Breast epithelium (tissue), 4 donors: Measurements from ENCODE around the gene FAM117B. TPM values are rescaled to one million over a fixed set of nuclear protein-coding genes. Genes with fewer than 3 reads are reported as not detected.
"Not testable (repeated sequence)": the region's sequence is repeated elsewhere in the genome, so short reads cannot be mapped to it uniquely, and the experiment has no call there.

Experiments
- DNase-seq, 2 donors: peaks; one replicate each; pipeline ENCODE4 v3.0.0-alpha.2; 2019; ENCODE audit warnings: low spot score in 2 of 2
- H3K27ac ChIP-seq, 2 donors: fragments of 200-600 bp; sonication (generic) in 1 of 2; one replicate each; pipeline ENCODE4 v1.5.1; 2016 to 2019; ENCODE audit warnings: mild to moderate bottlenecking in 1 of 2
- H3K27me3 ChIP-seq, 2 donors: fragments of 200-600 bp; sonication (generic) in 1 of 2; one replicate each; pipeline versions ENCODE4 v1.5.1 to v1.6.0; 2017 to 2019; ENCODE audit warnings: control low read depth in 1 of 2, mild to moderate bottlenecking in 1 of 2
- H3K36me3 ChIP-seq: fragments of 200-600 bp; one replicate; pipeline ENCODE4 v1.5.1; 2019
- H3K4me1 ChIP-seq, 2 donors: fragments of 200-600 bp; sonication (generic); one replicate each; pipeline ENCODE4 v1.5.1; 2016 to 2019; ENCODE audit warnings: control low read depth in 1 of 2
- H3K4me3 ChIP-seq, 3 donors: fragments of 200-600 bp; sonication (generic); 1 replicate in 2 of 3; 2 replicates in 1 of 3; pipeline ENCODE4 v1.5.1; 2016 to 2019; ENCODE audit warnings: mild to moderate bottlenecking in 3 of 3, moderate library complexity in 2 of 3
- H3K9me3 ChIP-seq, 2 donors: fragments of 200-600 bp; sonication (generic) in 1 of 2; one replicate each; pipeline ENCODE4 v1.5.1; 2016 to 2019; ENCODE audit warnings: control low read depth in 1 of 2
- CTCF ChIP-seq, 3 donors: fragments of 450-650 bp; IDR thresholded peaks; one replicate each; pipeline ENCODE4 v1.5.1; 2016 to 2017; ENCODE audit warnings: antibody characterized with exemption in 3 of 3, mild to moderate bottlenecking in 3 of 3, moderate library complexity in 3 of 3
- POLR2A ChIP-seq: fragments of 450-650 bp; IDR thresholded peaks from one replicate; pipeline ENCODE4 v1.6.1; 2016; ENCODE audit warnings: antibody characterized with exemption, mild to moderate bottlenecking, moderate library complexity
- POLR2AphosphoS5 ChIP-seq, 3 donors: sonication (generic); formaldehyde crosslinking; IDR thresholded peaks; one replicate each; pipeline ENCODE4 v1.6.1; 2017; ENCODE audit warnings: antibody characterized with exemption in 3 of 3
- intact Hi-C: fragments of 100-400 bp; cut with DNase I; formaldehyde crosslinking; loops from one replicate; pipeline ENCODE4 v1.15.1; 2023; ENCODE audit warnings: low total_unique reads
- total RNA-seq, 3 donors: library from RNA; depleted of rRNA; stranded (reverse); fragments of >200 nt; gene quantifications; one replicate each; pipeline ENCODE4 v1.1.0, GENCODE V29; 2016

The FAM117B gene
- total RNA-seq, 3 donors from 2014 or later, result 9.4 to 13.1 (median 11.9) TPM

DNA sequence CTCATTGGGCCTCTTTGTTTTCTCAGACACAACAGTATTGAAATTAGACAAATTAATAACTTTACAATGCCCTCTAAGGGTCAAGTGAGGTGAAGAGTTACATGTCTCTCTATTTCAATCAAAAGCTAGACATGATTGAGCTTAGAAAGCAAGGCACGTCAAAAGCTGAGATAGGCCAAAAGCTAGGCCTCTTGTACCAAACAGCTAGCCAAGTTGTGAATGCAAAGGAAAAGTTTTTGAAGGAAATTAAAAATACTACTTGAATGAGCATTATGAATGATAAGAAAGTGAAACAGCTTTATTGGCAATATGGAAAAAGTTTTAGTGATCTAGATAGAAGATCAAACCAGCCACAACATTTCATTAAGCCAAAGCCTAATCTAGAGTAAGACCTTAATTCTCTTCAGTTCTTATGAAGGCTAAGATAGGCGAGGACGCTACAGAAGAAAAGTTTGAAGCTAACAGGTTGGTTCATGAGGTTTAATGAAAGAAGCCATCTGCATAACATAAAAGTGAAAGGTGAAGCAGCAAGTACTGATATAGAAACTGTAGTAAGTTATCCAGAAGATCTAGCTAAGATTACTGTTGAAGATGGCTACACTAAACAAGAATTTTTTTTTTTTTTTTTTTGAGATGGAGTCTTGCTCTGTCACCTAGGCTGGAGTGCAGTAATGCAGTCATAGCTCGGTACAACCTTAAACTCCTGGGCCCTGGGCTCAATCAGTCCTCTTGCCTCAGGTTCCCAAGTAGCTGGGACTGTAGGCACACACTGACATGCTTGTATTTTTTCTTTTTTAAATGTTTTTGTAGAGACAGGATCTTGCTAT lies 65.5 kb downstream of the FAM117B start:
- peaks cover 0 to 5% of the 10 kb centered on the region in 2 donors for H3K9me3 ChIP-seq
- TF ChIP-seq POLR2AphosphoS5 (IDR thresholded peaks at IDR 0.05) (no peak), CTCF (IDR thresholded peaks at IDR 0.05) (no peak), POLR2A (no peak)
- no peak for DNase-seq

GRCh38 chr2:202703091-202703490 lies 68.3 kb downstream of the FAM117B start:
- Histone ChIP-seq H3K4me1 (no peaks in the 10 kb centered on the region), H3K4me3 (no peak overlapping the region), H3K36me3 (no peaks in the 10 kb centered on the region), H3K27me3 (no peaks in the 10 kb centered on the region), H3K27ac (no peak overlapping the region), H3K9me3 (peaks cover 0 to 5% of the 10 kb centered on the region in 2 donors)
- DNase-seq, result no peak
- TF ChIP-seq POLR2AphosphoS5 (IDR thresholded peaks at IDR 0.05) (no peak), POLR2A (no peak), CTCF (IDR thresholded peaks at IDR 0.05) (no peak)
- intact Hi-C loops, result no loop called here

More for the DNA sequence above, 65.5 kb downstream of the FAM117B start:
- no peak overlapping the region for H3K4me3 ChIP-seq
- no peaks in the 10 kb centered on the region for H3K4me1 ChIP-seq
- no peaks in the 10 kb centered on the region for H3K36me3 ChIP-seq
- H3K27ac ChIP-seq, result no peak overlapping the region
- no peaks in the 10 kb centered on the region for H3K27me3 ChIP-seq
- intact Hi-C loops, result no loop called here

GRCh38 chr2:202704248-202704647 lies 69.5 kb downstream of the FAM117B start:
- H3K4me3 ChIP-seq, result no peak overlapping the region
- H3K36me3 ChIP-seq, result no peaks in the 10 kb centered on the region
- peaks cover 0 to 5% of the 10 kb centered on the region in 2 donors for H3K9me3 ChIP-seq
- H3K27me3 ChIP-seq, result no peaks in the 10 kb centered on the region
- TF ChIP-seq CTCF (IDR thresholded peaks at IDR 0.05) (no peak), POLR2A (no peak), POLR2AphosphoS5 (IDR thresholded peaks at IDR 0.05) (no peak)
- intact Hi-C loops, result no loop called here
- H3K27ac ChIP-seq, result no peak overlapping the region
- DNase-seq, result no peak
- no peaks in the 10 kb centered on the region for H3K4me1 ChIP-seq

DNA sequence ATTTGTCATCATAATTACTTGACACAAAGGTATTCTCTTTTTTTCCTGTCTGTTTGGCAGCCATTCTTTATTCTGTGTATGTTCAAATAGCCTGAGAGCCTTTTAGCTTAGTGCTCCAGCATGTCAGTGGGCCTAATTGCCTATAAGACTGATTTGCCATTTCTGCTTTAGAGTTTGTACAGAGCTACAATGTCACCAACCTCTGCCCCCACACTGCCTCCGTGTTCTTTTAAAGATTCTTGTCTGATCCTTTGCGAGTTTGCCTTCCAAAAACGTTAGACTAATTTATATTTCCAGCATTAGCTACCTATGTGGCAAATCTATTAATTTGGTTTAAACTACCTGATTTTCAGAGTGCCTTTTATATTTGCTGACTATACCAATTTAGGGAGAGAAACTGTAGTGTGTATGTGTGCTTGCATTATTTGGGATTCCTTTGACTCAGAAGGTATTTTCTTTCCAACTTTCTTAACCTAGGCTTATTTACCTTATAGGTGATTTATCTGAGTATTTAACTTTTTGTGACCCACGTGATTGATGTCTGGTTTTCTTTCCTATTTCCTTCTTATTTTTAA lies 70.8 kb downstream of the FAM117B start:
- intact Hi-C loops, result no loop called here
- no peak for DNase-seq
- peaks cover 0 to 5% of the 10 kb centered on the region in 2 donors for H3K9me3 ChIP-seq
- no peak for TF ChIP-seq CTCF (IDR thresholded peaks at IDR 0.05)
- TF ChIP-seq POLR2AphosphoS5 (IDR thresholded peaks at IDR 0.05), result no peak
- TF ChIP-seq POLR2A, result no peak
- H3K4me1 ChIP-seq, result no peaks in the 10 kb centered on the region
- no peaks in the 10 kb centered on the region for H3K27me3 ChIP-seq
- no peak overlapping the region for H3K4me3 ChIP-seq
- H3K36me3 ChIP-seq, result no peaks in the 10 kb centered on the region
- H3K27ac ChIP-seq, result no peak overlapping the region

DNA sequence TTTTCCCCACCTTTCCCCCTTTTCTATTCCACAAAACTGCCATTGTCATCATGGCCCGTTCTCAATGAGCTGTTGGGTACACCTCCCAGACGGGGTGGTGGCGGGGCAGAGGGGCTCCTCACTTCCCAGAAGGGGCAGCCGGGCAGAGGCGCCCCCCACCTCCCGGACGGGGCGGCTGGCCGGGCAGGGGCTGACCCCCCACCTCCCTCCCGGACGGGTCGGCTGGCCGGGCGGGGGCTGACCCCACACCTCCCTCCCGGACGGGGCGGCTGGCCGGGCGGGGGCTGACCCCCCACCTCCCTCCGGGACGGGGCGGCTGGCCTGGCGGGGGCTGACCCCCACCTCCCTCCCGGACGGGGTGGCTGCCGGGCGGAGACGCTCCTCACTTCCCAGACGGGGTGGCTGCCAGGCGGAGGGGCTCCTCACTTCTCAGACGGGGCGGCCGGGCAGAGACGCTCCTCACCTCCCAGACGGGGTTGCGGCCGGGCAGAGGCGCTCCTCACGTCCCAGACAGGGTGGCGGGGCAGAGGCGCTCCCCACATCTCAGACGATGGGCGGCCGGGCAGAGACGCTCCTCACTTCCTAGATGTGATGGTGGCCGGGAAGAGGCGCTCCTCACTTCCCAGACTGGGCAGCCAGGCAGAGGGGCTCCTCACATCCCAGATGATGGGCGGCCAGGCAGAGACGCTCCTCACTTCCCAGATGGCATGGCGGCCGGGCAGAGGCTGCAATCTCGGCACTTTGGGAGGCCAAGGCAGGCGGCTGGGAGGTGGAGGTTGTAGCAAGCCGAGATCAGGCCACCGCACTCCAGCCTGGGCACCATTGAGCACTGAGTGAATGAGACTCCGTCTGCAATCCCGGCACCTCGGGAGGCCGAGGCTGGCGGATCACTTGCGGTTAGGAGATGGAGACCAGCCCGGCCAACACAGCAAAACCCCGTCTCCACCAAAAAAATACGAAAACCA lies 80.5 kb downstream of the FAM117B start:
- H3K27me3 ChIP-seq, H3K4me1 ChIP-seq, H3K4me3 ChIP-seq, H3K27ac ChIP-seq, H3K36me3 ChIP-seq, intact Hi-C loops, DNase-seq: not testable (repeated sequence)
- H3K9me3 ChIP-seq, result peaks cover 13 to 27% of the 10 kb centered on the region in 2 donors
